NCI-H2107 (cell line): ENCODE data around the gene RYR1.
"Not testable (repeated sequence)": the region's sequence is repeated elsewhere in the genome, so short reads cannot be mapped to it uniquely, and the experiment has no call there.

Experiments used
- DNase-seq: peaks from one replicate; lab custom pipeline; 2025; lab: John Stamatoyannopoulos, UW

Gene RYR1

GRCh38 chr19:38616265-38616664, 182.8 kb downstream of the RYR1 start:
- no peak for DNase-seq

DNA sequence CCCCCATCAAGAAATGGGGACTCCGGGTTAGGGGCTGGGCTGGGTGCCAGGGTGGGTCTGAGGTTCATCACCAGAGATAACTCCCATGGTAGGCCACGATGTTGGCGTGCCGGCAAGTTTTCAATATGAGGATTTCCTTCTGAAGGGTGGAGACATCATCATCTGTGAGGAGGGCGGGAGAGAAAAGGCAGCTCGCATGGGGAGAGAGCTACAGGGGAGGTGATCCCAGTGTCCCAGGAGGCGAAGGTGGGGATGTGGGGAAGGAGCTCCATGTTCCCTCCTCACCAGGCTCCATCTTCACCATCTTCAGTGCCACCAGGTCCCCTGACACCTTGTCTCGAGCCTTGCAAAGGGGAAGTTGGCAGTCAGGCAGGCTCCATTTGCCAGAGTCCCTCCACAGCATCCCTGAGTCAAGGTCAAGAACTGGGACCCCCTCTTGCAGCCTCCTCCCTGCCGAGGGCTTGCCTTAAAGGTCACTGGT, 183.8 kb downstream of the RYR1 start:
- no peak for DNase-seq

- DNase-seq: no peak
Observed at GRCh38 chr19:38617764-38618589, 184.5 kb downstream of the RYR1 start, which contains the start of gene MAP4K1. Gene MAP4K1 (minus strand): TSS chr19:38617953. CDS start chr19:38617895, 58 bp downstream.

GRCh38 chr19:38618590-38619360, 185.3 kb downstream of the RYR1 start, which contains the start of gene EIF3K:
Gene EIF3K (plus strand): TSS chr19:38619188. CDS start chr19:38619269, 81 bp downstream.
- peak; percentile 92 for DNase-seq

- no peak for DNase-seq
Observed at GRCh38 chr19:38619361-38620174, 186.1 kb downstream of the RYR1 start.

DNA sequence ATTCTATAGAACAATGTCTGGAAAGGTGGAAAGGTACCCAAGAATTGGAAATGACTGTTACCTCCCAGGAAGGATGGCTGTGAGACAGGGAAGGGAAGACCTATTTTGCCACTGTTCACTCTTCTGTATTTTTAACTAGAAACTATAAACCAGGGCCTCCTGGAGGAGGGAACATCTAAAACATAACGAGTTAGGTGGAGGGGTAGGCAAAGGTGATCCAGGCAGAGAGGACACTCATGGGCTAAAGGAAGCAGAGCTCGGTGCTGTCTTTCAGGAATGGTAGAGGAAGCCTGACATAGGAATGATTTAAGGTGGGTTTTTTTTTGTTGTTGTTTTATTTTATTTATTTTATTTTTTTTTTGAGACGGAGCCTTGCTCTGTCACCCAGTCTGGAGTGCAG, 191.3 kb downstream of the RYR1 start:
- DNase-seq: no peak

DNA sequence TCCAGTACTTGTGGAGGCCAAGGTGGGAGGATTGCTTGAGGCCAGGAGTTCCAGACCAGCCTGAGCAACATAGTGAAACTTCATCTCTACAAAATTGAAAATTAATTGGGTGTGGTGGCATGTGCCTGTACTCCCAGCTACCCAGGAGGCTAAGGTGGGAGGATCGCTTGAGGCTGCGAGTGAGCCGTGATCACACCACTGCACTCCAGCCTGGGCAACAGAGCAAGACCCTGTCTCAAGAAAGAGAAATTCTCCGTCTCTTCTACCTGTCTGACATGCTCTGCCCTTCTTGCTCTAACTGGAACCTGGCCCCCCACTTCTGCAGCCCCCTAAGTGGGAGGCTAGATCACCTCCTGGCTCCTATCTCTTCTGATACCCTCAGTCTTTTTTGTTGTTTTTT, 192.9 kb downstream of the RYR1 start:
- DNase-seq: no peak

- no peak for DNase-seq
Observed at GRCh38 chr19:38629568-38629967, 196.1 kb downstream of the RYR1 start.

- not testable (repeated sequence) for DNase-seq
Observed at GRCh38 chr19:38631301-38631700, 197.8 kb downstream of the RYR1 start.

DNA sequence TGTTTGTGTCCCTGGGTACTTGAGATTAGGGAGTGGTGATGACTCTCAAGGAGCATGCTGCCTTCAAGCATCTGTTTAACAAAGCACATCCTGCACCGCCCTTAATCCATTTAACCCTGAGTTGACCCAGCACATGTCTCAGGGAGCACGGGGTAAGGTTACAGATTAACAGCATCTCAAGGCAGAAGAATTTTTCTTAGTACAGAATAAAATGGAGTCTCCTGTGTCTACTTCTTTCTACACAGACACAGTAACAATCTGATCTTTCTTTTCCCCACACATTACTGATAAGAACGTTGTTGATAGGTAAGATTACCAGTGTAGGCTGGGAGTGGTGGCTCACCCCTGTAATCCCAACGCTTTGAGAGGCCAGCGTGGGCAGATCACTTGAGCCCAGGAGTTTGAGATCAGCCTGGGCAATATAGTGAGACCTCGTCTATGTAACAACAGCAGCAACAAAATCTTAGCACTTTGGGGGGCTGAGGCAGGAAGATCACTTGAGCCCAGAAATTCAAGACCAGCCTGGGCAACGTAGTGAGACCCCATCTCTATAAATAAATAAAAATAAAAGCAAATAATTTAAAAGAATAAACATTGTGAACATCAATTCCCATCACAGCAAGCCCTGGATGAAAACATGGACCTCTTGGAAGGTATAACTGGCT, 198.5 kb downstream of the RYR1 start:
- not testable (repeated sequence) for DNase-seq

GRCh38 chr19:38632476-38633213, 199.2 kb downstream of the RYR1 start:
- DNase-seq: no peak

- peak; percentile 23 for DNase-seq
Observed at GRCh38 chr19:38634757-38635482, 201.4 kb downstream of the RYR1 start.

GRCh38 chr19:38635483-38636399, 202.2 kb downstream of the RYR1 start:
- no peak for DNase-seq
